OCI-LY7 (cell line): Measurements from ENCODE around the gene PACSIN3. TPM values are rescaled to one million over a fixed set of nuclear protein-coding genes. Genes with fewer than 3 reads are reported as not detected.

ENCODE experiments used
- BruUV-seq: library from RNA; stranded (reverse); fragments of 400-500 nt; replicated peaks from 2 replicates; lab custom pipeline; 2021; lab: Mats Ljungman, UMichigan
- CTCF ChIA-PET: fragments of 300-600 bp; sonication (Branson Sonifier 250); formaldehyde crosslinking; loops from one replicate; lab custom pipeline; 2022; ENCODE audit warnings: antibody characterized with exemption; ENCODE audit not compliant: unreplicated experiment; lab: Charles Lee
- POLR2A ChIA-PET: fragments of 300-600 bp; sonication (Branson Sonifier 250); formaldehyde crosslinking; loops from one replicate; lab custom pipeline; 2022; ENCODE audit warnings: antibody characterized with exemption; lab: Charles Lee
- DNase-seq: peaks from one replicate; pipeline ENCODE4 v3.0.0-alpha.2; 2015; ENCODE audit warnings: low spot score
- H2AFZ ChIP-seq: fragments of 200-600 bp; sonication (generic), shearing (Covaris generic); 2 replicates; pipeline ENCODE4 v1.6.1; 2014; ENCODE audit warnings: mild to moderate bottlenecking, antibody characterized with exemption, low read length, moderate library complexity
- H3K27ac ChIP-seq: fragments of 200-600 bp; sonication (generic); 2 replicates; pipeline ENCODE4 v1.5.1; 2014; ENCODE audit warnings: mixed run types, low read depth, mild to moderate bottlenecking, moderate library complexity, low read length, inconsistent platforms; ENCODE audit not compliant: poor library complexity, severe bottlenecking
- H3K36me3 ChIP-seq: fragments of 200-600 bp; sonication (generic); 2 replicates; pipeline ENCODE4 v1.6.1; 2014; ENCODE audit warnings: mild to moderate bottlenecking, antibody characterized with exemption, low read length, moderate library complexity, mixed read lengths; ENCODE audit not compliant: insufficient read depth
- H3K4me1 ChIP-seq: fragments of 200-600 bp; sonication (generic); 2 replicates; pipeline ENCODE4 v1.5.1; 2014; ENCODE audit warnings: mild to moderate bottlenecking, low read length; ENCODE audit not compliant: insufficient read depth, poor library complexity, severe bottlenecking
- H3K4me2 ChIP-seq: fragments of 200-600 bp; sonication (generic); 2 replicates; pipeline ENCODE4 v1.6.1; 2014; ENCODE audit warnings: mild to moderate bottlenecking, low read length
- H3K4me3 ChIP-seq: fragments of 200-600 bp; sonication (generic); 2 replicates; pipeline ENCODE4 v1.5.1; 2014; ENCODE audit warnings: mild to moderate bottlenecking, low read depth, low read length; ENCODE audit not compliant: poor library complexity, severe bottlenecking
- H3K79me2 ChIP-seq: fragments of 200-600 bp; sonication (generic); 2 replicates; pipeline ENCODE4 v1.6.1; 2016; ENCODE audit warnings: low read depth, mild to moderate bottlenecking, low read length, moderate library complexity, mixed read lengths; ENCODE audit not compliant: insufficient read depth
- H3K9me2 ChIP-seq: fragments of 200-600 bp; sonication (generic); 2 replicates; pipeline ENCODE4 v1.6.1; 2016; ENCODE audit warnings: mild to moderate bottlenecking, low read length, mixed read lengths; ENCODE audit not compliant: insufficient read depth
- H3K9me3 ChIP-seq: fragments of 200-600 bp; sonication (generic); 2 replicates; pipeline ENCODE4 v1.6.1; 2014; ENCODE audit warnings: mild to moderate bottlenecking, mixed run types, low read length, mixed read lengths
- H4K20me1 ChIP-seq: fragments of 200-600 bp; sonication (generic); 2 replicates; pipeline ENCODE4 v1.6.1; 2014; ENCODE audit warnings: mild to moderate bottlenecking, antibody characterized with exemption, low read length, moderate library complexity, mixed read lengths; ENCODE audit not compliant: insufficient read depth
- EZH2phosphoT487 ChIP-seq: fragments of 200-600 bp; sonication (generic); IDR thresholded peaks from 2 replicates; pipeline ENCODE4 v1.6.1; 2018; ENCODE audit warnings: low read depth, borderline replicate concordance, mild to moderate bottlenecking, mixed run types, antibody characterized with exemption, low read length, moderate library complexity, mixed read lengths
- intact Hi-C: fragments of 100-400 bp; cut with micrococcal nuclease; formaldehyde crosslinking; loops from one replicate; pipeline ENCODE4 v1.10.0; 2022; ENCODE audit not compliant: unreplicated experiment
- total RNA-seq, 2 experiments: library from RNA; depleted of rRNA in 1 of 2; stranded (reverse); fragments of >200 nt in 1 of 2; shearing (Covaris generic) in 1 of 2; gene quantifications; 2 replicates each; pipeline ENCODE4 v1.2.3, GENCODE V29; 2014 to 2022
- TF ChIP-seq, protein P1 (sequence below): fragments of 200-600 bp; sonication (generic); conservative IDR thresholded peaks from 2 replicates; pipeline ENCODE4 v1.5.1; 2014; ENCODE audit warnings: mild to moderate bottlenecking, antibody characterized with exemption, low read length, moderate library complexity, mixed read lengths

Gene PACSIN3
- total RNA-seq, 2 experiments from 2014 or later = not detected

DNA sequence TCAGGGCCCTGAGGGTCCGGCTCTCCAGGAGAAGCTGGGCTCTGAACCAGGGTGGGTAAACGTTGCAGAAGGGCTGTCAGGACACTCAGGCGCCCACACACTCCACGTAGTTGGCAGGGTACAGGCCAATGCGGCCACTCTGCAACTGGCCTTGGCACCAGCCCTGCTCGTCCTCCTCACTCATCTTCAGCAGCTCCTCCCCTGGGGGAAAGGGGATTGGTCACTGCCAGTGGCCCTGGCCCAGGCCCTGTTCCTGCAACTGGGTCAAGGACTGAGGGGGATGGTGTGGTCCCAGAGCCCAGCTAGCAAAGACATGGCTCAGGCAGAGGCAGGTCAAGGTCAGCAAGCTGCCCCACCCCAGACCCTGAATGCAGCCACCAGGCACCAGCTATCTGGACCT, 8.4 kb downstream of the PACSIN3 start:
- peaks cover 34% of the 10 kb centered on the region for H3K36me3 ChIP-seq
- DNase-seq = no peak
- peaks cover 9% of the 10 kb centered on the region; the same call in 1 of the 2 replicates for H4K20me1 ChIP-seq
- TF ChIP-seq, protein P1, sequence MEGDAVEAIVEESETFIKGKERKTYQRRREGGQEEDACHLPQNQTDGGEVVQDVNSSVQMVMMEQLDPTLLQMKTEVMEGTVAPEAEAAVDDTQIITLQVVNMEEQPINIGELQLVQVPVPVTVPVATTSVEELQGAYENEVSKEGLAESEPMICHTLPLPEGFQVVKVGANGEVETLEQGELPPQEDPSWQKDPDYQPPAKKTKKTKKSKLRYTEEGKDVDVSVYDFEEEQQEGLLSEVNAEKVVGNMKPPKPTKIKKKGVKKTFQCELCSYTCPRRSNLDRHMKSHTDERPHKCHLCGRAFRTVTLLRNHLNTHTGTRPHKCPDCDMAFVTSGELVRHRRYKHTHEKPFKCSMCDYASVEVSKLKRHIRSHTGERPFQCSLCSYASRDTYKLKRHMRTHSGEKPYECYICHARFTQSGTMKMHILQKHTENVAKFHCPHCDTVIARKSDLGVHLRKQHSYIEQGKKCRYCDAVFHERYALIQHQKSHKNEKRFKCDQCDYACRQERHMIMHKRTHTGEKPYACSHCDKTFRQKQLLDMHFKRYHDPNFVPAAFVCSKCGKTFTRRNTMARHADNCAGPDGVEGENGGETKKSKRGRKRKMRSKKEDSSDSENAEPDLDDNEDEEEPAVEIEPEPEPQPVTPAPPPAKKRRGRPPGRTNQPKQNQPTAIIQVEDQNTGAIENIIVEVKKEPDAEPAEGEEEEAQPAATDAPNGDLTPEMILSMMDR = no peak
- no peak for TF ChIP-seq EZH2phosphoT487
- peak overlapping the region; percentile 79 for H3K27ac ChIP-seq
- no peaks in the 10 kb centered on the region for H3K9me3 ChIP-seq
- peaks cover 36% of the 10 kb centered on the region for H3K79me2 ChIP-seq
- H2AFZ ChIP-seq = peak overlapping the region; percentile 95
- no TSS peak for BruUV-seq
- peak overlapping the region; percentile 84 for H3K4me2 ChIP-seq
- intact Hi-C loops = loop anchor here (1.0 to 5.0 kb wide), 8 partner anchors 37 to 674 kb away; partner anchors contain the start of genes ACP2 and SLC39A13
- peaks cover 22% of the 10 kb centered on the region for H3K4me1 ChIP-seq
- H3K4me3 ChIP-seq = peak overlapping the region; percentile 96
- ChIA-PET CTCF (interaction anchor here (1.2 to 3.9 kb wide), 3 partner anchors 38 to 82 kb away, joined by 3 to 28 read pairs (median 19); partner anchors contain the start of gene ACP2), POLR2A (interaction anchor here (0.5 to 3.3 kb wide), 10 partner anchors 23 to 437 kb away, joined by 3 to 15 read pairs (median 4); partner anchors contain the start of genes ACP2 and DDB2)
- no peaks in the 10 kb centered on the region for H3K9me2 ChIP-seq

GRCh38 chr11:47177229-47177845, 8.9 kb downstream of the PACSIN3 start:
- H3K4me2 ChIP-seq = peak overlapping the region; percentile 84
- DNase-seq = peak; percentile 94
- peak overlapping the region; percentile 79 for H3K27ac ChIP-seq
- peaks cover 39% of the 10 kb centered on the region for H3K36me3 ChIP-seq
- no peaks in the 10 kb centered on the region for H3K9me3 ChIP-seq
- intact Hi-C loops = loop anchor here (1.0 to 5.0 kb wide), 8 partner anchors 38 to 675 kb away; partner anchors contain the start of genes ACP2 and SLC39A13
- peak overlapping the region; percentile 95 for H2AFZ ChIP-seq
- ChIA-PET CTCF (interaction anchor here (0.6 to 3.9 kb wide), 4 partner anchors 39 to 170 kb away, joined by 3 to 28 read pairs (median 11); partner anchors contain the start of gene ACP2), POLR2A (interaction anchor here (0.5 to 3.3 kb wide), 10 partner anchors 9 to 518 kb away, joined by 3 to 15 read pairs (median 4); partner anchors contain the start of gene ACP2)
- BruUV-seq = no TSS peak
- TF ChIP-seq, protein P1 = peak; percentile 95
- no peak for TF ChIP-seq EZH2phosphoT487
- no peaks in the 10 kb centered on the region for H3K9me2 ChIP-seq
- peaks cover 9% of the 10 kb centered on the region; the same call in 1 of the 2 replicates for H4K20me1 ChIP-seq
- peaks cover 22% of the 10 kb centered on the region for H3K4me1 ChIP-seq
- H3K4me3 ChIP-seq = peak overlapping the region; percentile 96
- H3K79me2 ChIP-seq = peaks cover 41% of the 10 kb centered on the region
